ENCODE data around the gene ANKFY1.
"Not testable (repeated sequence)": the region's sequence is repeated elsewhere in the genome, so short reads cannot be mapped to it uniquely, and the experiment has no call there.

The ANKFY1 gene

GRCh38 chr17:4261452-4261851 lies 2.3 kb downstream of the ANKFY1 start:
- DNase-seq (ENCODE audit: low read depth) = no peak
- no peak overlapping the region for H3K4me3 ChIP-seq (ENCODE audit: low read depth, low read length)
- no peak for TF ChIP-seq CTCF (IDR thresholded peaks at IDR 0.05; ENCODE audit: control insufficient read depth, extremely low read depth, insufficient read depth)

GRCh38 chr17:4258867-4259266 lies 4.9 kb downstream of the ANKFY1 start:
- DNase-seq (ENCODE audit: low read depth) = no peak
- no peak for TF ChIP-seq CTCF (IDR thresholded peaks at IDR 0.05; ENCODE audit: control insufficient read depth, extremely low read depth, insufficient read depth)
- no peak overlapping the region for H3K4me3 ChIP-seq (ENCODE audit: low read depth, low read length)

GRCh38 chr17:4256952-4257351 lies 6.8 kb downstream of the ANKFY1 start:
- no peak overlapping the region for H3K4me3 ChIP-seq (ENCODE audit: low read depth, low read length)
- no peak for DNase-seq (ENCODE audit: low read depth)
- TF ChIP-seq CTCF (IDR thresholded peaks at IDR 0.05; ENCODE audit: control insufficient read depth, extremely low read depth, insufficient read depth) = no peak

- DNase-seq (ENCODE audit: low read depth); H3K4me3 ChIP-seq (ENCODE audit: low read depth, low read length): not testable (repeated sequence)
These were observed 8.5 kb downstream of the ANKFY1 start for GRCh38 chr17:4255271-4255670.

GRCh38 chr17:4250887-4251286 lies 12.9 kb downstream of the ANKFY1 start:
- no peak overlapping the region for H3K4me3 ChIP-seq (ENCODE audit: low read depth, low read length)
- no peak for TF ChIP-seq CTCF (IDR thresholded peaks at IDR 0.05; ENCODE audit: control insufficient read depth, extremely low read depth, insufficient read depth)
- no peak for DNase-seq (ENCODE audit: low read depth)

GRCh38 chr17:4249452-4250029 lies 14.2 kb downstream of the ANKFY1 start:
- H3K4me3 ChIP-seq (ENCODE audit: low read depth, low read length) = no peak overlapping the region
- TF ChIP-seq CTCF (IDR thresholded peaks at IDR 0.05; ENCODE audit: control insufficient read depth, extremely low read depth, insufficient read depth) = peak; percentile 49
- no peak for DNase-seq (ENCODE audit: low read depth)

GRCh38 chr17:4248504-4249277 lies 15.1 kb downstream of the ANKFY1 start:
- DNase-seq (ENCODE audit: low read depth) = no peak
- H3K4me3 ChIP-seq (ENCODE audit: low read depth, low read length) = no peak overlapping the region
- TF ChIP-seq CTCF (IDR thresholded peaks at IDR 0.05; ENCODE audit: control insufficient read depth, extremely low read depth, insufficient read depth) = no peak
